B cell (primary cell): ENCODE measurements around the gene ARHGEF7.

Experiments used
- EZH2 ChIP-seq: IDR thresholded peaks from 2 replicates; pipeline ENCODE4 v1.6.1; 2012; ENCODE audit warnings: borderline replicate concordance, low read depth, mild to moderate bottlenecking, moderate library complexity, low read length; ENCODE audit not compliant: insufficient read depth, poor library complexity, severe bottlenecking
- TF ChIP-seq, protein P1 (sequence below): fragments of 200-600 bp; IDR thresholded peaks from one replicate; pipeline ENCODE4 v1.8.0; 2022; ENCODE audit warnings: antibody characterized with exemption, mild to moderate bottlenecking

DNA sequence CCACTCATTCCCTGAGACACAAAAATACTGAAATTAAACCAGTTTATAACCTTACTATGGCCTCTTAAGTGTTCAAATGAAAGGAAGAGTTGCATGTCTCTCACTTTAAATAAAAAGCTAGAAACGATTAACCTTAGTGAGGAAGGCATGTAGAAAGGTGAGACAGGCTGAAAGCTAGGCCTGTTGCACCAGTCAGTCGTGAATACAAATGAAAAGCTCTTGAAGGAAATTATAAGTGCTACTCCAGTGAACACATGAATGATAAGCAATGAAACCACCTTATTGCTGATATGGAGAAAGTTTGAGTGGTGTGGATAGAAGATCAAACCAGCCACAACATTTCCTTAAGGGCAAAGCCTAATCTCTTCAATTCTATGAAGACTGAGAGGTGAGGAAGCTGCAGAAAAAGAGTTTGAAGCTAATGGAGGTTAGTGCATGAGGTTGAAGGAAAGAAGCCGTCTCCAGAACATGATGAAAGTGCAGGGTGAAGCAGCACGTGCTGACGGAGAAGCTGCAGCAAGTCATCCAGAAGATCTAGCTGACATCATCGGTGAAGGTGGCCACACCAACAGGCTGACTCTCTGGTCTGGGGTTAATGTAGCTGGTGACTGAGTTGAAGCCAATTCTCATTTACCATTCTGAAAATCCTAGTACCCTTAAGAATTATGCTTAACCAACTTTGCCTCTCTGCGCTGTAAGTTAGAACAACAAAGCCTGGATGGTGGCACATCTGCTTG lies 110.9 kb downstream of the ARHGEF7 start:
- TF ChIP-seq, protein P1, sequence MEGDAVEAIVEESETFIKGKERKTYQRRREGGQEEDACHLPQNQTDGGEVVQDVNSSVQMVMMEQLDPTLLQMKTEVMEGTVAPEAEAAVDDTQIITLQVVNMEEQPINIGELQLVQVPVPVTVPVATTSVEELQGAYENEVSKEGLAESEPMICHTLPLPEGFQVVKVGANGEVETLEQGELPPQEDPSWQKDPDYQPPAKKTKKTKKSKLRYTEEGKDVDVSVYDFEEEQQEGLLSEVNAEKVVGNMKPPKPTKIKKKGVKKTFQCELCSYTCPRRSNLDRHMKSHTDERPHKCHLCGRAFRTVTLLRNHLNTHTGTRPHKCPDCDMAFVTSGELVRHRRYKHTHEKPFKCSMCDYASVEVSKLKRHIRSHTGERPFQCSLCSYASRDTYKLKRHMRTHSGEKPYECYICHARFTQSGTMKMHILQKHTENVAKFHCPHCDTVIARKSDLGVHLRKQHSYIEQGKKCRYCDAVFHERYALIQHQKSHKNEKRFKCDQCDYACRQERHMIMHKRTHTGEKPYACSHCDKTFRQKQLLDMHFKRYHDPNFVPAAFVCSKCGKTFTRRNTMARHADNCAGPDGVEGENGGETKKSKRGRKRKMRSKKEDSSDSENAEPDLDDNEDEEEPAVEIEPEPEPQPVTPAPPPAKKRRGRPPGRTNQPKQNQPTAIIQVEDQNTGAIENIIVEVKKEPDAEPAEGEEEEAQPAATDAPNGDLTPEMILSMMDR = no peak
- no peak for TF ChIP-seq EZH2
